GDM1 (cell line): ENCODE measurements around the gene SLC7A5.
"Not testable (repeated sequence)": the region's sequence is repeated elsewhere in the genome, so short reads cannot be mapped to it uniquely, and the experiment has no call there.

Experiments
- DNase-seq: peaks from one replicate; lab custom pipeline; 2025; lab: John Stamatoyannopoulos, UW

Gene SLC7A5

DNA sequence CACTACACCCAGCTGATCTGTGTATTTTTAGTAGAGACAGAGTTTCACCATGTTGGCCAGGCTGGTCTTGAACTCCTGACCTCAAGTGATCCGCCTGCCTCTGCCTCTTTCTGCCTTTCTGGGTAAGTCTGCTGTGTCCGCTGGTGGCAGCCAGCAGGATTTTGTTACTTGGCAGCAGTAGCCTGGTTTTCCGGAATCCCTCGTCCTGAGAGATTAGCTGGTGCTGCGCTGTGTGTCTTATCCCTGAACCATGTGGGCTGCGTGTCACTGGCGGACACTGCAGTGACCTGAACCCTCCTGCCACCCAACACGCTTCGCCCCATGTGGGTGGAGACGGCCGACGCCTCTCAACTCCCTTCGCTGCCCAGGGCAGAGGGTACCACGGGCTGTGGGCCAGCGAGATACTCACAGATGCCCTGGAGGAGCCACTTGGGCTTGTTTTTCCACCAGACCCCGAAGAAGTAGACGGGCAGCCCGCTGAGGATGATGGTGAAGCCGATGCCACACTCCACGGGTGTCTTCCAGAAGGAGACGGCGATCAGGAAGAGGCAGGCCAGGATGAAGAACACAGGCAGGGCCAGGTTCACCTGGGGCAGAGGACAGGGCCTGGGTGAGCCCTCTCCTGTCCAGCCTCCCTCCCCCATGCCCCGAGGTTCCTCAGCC, 35.2 kb downstream of the SLC7A5 start:
- DNase-seq: no peak

DNA sequence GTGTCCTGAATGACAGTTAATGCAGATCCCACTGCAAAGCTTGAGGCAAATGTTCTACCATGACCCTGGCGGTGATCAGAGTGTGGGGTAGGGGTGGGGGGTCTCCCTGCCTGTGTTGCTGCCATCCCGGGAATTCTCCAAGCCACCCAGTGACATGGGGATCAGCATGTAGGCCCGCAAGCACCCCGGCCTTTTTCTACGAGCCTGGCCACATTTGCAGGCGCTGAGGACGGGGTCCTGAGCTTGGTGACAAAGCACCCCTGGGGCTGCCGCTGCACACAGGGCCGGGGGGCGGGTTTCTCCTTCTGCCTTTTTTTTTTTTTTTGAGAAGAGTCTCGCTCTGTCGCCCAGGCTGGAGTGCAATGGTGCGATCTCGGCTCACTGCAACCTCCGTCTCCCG, 35.8 kb downstream of the SLC7A5 start:
- no peak for DNase-seq

DNA sequence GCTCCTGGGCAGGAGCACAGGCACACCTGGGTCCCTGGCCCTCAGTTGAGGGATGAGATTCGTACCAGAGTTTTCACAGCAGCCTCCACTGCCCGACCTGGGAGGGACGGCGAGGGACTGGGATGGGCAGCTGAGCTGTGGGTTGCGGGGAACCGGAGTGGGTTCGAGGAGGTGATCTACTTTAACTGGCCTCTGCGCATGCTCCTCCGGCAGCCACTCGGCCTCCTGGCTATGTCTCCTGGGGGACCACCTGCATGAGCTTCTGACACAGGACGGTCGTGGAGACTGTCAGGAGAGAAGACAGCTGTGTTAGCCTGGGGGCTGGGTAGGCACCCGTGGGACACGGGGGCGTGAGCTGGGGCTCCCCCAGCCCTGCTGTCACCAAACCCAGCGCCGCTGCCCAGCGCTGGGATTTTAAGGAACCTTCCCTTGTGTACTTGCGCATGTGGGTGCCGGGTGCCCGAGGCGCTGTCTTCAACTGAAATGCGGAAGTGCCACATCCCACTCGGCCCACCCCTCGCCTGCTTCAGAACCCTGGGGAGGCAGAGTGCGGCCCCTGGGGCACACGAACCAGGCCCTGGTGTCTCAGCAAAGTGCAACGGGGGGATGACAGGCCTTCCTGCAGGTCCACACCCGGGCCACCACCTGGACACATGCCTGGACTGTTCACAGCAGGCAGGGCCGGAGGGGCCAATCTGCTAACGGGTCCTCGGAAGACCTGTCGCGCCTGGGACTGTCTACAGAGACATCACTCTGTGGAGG, 36.4 kb downstream of the SLC7A5 start:
- DNase-seq: no peak

DNA sequence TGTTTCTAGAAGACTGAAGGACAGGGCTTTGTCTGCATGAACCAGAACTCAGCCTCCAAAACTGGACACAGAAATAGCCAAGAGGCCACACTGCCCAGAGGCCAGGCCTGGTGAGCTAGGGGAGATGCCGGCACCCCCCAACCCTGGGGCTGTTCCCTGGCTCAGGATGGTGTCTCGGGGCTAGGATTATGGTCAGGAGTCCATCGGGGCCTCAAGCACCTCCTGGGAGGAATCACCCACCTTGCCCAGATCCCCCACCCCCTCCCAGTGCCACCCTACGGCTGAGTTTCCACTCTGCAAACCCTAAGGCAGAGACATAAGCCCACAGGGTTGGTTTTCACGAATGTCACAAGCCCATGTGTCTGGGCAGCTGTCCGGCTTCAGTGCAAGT, 37.2 kb downstream of the SLC7A5 start:
- DNase-seq: no peak

DNA sequence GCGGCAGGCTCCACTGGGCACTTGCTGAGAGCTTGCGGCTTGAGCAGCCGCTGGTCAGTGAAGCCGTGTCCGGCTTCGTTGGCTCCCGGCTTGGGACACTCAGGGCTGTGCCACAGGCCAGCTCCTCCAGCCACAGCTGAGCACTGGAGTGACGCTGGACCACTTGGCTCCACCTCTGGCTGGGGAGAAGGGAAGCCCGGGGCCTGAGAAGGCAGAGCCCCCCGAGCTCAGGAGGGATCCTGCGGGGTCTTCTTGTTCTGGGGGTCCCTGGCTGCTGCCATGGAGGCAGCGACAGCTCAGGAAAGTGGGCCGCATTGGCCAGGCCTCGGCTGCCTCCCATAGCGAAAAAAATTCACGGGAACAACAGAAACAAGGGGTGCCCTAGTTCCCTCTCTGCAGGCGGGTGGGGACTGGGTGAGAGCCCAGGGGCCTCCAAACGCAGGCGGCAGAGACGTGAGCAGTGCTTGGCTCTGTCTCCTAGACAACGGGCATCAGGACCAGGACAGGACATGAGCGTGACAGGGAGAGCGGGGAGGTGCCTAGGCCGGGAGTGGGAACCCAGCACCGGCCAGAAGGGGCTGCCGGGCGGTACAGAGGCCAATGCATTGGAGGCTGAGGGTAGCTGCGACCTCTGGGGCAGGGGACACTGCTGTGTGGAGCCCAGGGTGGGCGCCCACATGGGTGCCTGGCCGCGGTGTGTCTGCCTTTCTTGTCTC, 37.7 kb downstream of the SLC7A5 start:
- no peak for DNase-seq

DNA sequence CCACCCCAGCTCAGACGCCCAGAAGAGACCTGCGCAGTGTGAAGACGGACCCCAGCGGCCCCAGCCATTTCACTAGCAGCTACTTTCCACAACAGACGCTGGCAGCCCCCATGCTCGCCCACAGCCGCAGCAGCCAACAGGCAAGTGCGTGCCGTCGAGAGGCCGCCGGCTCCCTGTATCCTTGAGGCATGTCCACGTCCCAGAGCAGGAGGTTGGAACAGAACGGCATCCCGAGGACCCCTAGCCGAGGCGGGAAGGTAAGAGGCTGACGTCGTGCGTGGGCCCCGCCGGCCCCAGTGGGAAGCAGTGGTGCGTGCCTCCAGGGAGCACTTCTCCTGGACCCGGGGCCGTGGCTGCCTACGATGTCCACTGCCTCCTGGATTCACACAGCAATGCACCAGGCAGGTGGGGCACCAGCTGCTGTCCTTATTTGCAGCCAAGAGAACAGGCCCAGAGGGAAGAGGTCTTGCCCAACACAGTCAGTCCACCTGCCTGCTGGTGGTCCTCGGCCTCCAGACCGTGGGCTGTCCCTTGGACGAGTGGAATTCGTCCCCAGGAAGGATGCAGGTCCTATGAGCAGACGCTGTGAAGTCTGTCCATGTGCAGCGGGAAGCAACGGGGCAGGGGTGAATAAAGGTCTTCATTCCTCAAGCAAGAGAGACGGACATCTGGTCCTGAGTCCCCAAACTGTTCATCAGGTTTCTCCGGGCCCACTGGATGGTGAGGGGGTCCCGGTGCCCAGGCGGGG, 38.5 kb downstream of the SLC7A5 start:
- DNase-seq: no peak

DNA sequence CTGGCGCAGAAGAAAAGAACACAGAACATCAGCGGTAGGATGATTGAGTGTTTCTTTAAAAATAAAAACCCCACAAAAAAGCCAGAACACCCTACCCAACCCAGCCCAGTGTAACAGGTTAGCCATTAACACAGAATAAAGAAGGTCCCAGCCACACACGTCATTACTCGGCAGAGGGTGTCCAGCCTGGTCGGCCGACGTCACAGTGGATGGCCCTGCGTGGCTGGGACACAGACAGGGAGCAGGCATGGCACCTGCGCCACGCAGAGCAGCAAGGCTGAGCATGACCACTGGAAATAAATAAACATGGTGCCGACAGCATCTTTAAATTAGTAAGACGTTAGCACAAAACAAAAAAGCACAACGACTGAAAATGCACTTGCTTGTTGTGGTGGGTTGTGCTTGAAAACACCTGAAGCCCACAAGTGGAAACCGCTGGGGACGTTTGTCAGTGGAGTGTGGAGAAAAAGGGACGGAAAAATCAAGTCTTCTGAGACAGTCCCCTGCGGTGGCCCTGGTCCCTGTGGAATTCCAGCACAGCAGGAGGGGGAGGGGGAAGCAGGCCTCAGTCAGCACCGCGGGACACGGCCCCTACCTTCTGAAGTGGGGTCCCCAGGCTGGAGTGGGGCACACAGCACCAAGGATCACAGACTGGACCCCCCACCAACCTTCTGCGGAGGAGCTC, 39.2 kb downstream of the SLC7A5 start:
- DNase-seq: no peak

DNA sequence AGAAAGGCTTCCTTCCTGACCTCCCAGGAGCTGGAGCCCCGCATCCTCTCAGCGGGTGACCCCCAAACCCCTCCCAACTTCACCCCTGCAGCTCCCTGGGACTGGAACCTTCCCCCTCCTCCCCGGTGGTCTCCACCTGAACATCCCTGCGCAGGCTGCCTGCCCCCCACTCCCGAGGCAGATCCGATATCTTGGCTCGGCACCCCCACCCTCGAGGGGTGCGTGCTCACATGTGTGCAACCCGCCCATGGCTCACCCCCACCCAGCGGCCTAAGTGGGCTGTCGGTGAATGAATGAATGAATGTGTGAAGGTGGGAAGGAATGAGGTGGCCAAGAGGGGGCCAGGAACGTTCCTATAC, 39.7 kb downstream of the SLC7A5 start:
- DNase-seq: no peak

DNA sequence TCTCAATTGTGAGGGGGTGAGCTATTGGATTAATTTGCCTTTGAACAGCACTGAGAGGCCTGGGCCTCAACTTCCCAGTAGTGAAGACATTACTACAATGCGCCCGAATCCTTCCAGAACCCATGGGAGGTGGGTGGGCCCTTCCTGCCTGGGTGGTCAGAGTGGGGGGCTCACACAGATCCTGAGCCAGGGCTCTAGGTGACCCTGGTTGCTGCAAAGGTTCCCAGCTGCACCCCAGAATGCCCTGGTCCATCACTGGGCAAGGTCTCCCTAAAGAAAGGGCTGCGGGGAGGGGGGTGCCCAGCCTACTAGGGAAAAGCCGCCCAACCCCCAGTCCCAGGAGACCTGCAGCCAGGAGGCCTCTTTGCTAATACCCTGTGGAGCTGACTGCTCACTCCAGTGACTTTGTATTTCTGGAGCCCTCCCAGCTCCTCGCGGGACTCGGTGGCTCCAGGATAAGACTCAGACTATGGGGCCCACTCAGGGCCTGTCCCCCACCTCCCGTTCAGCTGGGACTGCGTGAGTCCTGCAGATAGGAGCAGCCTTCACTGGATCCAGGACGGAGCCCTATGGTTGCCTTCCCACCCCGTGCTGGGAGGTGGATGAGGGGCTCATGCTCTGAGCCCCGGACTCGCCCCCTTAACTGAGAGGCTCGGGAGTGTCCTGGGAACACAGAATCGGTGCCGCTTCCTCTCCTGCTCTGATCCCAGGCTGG, 40.2 kb downstream of the SLC7A5 start:
- no peak for DNase-seq

DNA sequence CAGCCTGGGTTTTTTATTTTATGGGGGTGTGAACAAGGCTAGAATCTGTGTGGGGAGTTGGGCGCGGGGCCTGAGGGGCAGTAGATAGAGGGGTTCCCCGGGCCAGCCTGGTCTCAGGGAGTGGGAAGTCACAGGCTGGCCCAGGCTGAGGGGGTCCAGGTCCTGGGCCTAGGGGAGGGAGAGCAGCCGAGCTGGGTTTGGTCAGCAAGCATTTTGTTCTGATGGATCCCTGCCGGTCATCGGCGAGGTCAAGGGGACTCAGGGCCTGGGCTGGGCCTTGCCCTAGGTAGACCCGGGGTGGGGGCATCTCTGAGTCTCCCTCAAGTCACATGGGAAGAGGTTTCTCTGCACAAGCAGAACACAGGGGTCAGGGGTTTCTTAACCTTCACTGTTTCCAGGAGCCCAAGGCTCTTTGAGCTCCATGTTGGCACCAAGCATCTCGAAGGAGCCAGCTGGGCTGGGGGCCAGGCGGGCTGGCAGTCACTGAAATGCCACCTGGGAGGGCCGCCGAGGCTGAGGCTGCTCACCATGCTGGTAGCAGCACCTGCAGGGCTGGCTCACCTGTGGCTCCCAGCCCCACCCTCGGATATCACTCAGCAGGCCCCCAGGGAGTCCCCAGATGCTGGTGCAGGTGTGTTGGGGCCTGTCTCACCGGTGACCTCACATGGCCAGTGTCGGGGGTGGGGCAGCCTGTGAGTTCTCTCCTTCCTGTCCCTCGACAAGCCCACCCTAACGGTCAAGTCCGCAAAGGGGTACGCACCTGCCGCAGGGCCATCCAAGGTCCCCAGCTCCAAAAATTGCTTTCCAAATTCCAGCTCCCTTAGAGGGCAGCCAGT, 41.0 kb downstream of the SLC7A5 start:
- no peak for DNase-seq

DNA sequence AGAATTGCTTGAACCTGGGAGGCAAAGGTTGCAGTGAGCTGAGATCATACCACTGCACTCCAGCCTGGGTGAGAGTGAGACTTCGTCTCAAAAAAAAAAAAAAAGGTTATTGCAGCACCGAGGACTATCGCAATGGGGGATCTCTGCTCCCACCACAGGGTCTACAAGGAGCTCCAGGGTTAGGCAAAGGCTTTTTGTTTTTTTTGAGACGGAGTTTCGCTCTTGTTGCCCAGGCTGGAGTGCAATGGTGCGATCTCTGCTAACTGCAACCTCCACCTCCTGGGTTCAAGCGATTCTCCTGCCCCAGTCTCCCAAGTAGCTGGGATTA, 41.8 kb downstream of the SLC7A5 start:
- DNase-seq: not testable (repeated sequence)

DNA sequence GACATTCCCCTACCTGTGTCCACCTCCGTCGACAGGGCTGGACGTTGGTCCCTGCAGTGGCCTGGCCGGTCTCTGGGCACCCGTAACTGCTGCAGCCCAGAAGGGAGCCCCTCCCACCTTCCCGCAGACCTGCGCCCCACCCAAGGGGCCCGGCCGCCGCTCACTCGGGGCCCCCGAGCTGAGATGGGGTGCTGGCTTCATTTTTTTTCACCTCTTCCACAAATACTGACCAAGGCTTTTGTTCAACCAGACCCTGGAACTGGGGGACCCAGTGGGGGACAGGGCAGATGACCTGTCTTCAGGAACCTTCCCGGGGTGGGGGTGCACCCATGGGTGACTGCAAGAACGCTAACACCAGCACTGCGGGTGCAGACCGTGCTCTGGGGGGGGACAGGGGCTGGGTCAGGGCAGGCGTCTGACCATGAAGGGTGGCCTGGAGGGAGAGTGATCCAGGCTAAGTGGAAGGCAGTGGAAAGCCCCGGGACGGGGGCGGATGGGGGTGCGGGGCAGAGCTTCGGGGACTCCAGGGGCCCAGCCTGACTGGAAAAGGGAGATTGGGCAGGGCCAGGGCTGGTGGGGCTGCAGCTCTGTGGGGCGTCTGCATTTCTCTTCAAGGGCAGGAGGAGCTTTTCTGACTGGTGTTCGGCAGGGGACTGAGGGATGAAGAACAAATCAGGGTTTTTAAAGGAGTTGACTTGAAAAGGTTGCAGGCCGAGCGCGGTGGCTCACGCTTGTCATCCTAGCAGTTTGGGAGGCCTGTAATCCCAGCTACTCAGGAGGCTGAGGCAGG, 42.3 kb downstream of the SLC7A5 start:
- DNase-seq: no peak

DNA sequence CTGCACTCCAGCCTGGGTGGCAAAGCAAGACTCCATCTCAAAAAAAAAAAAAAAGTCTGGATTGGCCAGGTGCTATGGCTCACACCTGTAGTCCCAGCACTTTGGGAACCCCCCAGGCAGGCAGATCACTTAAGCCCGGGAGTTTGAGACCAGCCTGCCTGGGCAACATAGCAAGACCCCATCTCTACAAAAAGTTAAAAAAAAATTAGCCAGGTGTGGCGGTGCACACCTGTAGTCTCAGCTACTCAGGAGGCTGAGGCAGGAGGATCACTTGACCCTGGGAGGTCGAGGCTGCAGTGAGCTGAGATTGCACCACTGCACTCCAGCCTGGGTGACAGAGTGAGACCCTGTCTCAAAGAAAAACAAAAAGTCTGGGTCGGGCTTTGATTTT, 42.9 kb downstream of the SLC7A5 start:
- DNase-seq: not testable (repeated sequence)

DNA sequence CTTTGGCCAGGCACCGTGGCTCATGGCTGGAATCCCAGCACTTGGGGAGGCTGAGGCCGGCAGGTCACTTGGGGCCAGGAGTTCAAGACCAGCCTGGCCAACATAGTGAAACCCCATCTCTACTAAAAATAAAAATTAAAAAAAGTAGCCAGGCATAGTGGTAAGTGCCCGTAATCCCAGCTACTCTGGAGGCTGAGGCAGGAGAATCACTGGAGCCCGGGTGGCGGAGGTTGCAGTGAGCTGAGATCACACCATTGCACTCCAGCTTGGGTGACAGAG, 43.5 kb downstream of the SLC7A5 start:
- not testable (repeated sequence) for DNase-seq

DNA sequence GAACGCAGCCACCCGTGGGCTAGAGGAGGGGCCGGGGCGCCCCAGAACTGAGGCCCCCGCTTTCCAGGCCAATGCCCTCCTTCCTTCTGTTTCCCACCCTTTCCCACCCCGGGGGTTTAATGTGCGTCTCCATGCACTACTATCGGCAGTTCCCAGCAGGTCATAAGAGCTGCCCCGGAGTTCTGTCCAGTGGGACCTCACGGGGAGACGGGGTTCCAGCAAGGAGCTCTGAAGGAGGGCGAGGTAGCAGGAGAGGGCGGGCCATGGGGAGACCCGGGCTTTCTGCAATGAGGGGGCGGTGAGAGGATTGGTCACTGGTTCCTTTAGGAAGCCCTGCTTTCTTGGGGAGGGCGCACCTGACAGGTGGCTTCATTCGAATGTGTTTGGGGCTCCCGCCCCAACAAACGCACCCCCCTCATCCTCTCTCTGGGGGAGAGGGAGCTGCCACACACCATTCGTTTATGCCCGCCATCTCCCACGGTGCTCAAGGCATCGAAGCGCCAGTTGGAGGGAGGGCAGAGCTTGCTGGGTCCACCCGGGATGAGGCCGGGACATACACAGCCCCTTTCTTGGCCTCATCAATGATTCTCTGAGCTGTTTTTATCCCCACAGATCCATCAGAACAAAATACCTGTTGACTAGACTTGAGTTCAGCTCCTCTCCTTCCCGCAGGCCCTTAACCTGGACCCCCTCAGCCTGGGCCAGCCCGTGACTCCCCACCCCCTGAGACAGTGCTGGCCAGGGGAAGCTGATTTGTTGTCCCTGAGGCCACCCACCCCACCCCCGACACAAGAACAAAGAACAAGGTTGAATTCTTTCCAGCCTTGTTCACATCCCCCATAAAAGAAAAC, 44.1 kb downstream of the SLC7A5 start:
- no peak for DNase-seq

DNA sequence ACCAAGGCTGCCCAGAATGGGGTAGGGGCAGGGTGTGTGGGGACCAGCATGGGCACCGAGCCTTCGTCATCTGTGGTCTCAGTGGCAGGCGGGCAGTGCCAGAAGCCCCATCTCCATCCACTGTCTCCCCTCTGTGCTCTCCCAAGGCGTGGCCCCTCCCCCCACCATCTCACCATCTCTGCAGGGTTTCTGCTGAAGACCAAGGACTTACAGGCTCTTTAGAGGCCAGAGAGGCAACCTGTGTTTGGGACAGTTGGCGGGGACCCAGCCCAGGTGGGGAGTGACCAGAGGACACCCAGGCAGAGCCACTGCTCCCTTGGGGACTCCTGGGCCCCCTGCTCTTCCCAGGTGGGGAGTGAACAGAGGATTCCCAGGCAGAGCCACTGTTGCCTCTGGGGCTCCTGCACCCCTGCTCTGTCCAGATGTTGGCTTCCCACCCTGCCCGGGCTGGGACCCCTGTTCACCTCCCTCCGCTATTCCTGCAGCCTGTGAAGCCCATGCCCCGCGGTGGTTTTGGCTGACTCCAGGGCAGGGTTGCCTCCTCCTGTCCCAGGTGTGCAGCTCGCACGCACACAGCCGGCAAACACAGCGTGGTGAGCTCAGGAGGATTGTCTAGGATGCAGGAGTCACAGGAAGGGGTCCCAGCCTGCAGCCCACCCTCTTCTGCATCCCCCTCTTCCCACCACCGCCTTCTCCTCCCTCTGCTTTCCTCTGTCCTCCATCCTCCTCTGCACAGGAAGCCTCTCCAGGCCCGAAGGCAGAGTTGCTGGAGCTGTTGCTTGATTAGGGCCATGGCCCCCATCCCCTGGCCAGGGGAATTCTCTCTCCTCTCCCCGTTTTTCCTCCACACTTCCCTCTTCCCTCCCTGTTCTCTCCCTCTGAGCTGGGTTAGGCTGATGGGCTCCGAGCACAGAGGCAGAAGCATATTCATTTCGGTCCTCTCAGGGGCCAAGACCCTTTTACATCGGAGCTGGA, 45.0 kb downstream of the SLC7A5 start:
- no peak for DNase-seq

DNA sequence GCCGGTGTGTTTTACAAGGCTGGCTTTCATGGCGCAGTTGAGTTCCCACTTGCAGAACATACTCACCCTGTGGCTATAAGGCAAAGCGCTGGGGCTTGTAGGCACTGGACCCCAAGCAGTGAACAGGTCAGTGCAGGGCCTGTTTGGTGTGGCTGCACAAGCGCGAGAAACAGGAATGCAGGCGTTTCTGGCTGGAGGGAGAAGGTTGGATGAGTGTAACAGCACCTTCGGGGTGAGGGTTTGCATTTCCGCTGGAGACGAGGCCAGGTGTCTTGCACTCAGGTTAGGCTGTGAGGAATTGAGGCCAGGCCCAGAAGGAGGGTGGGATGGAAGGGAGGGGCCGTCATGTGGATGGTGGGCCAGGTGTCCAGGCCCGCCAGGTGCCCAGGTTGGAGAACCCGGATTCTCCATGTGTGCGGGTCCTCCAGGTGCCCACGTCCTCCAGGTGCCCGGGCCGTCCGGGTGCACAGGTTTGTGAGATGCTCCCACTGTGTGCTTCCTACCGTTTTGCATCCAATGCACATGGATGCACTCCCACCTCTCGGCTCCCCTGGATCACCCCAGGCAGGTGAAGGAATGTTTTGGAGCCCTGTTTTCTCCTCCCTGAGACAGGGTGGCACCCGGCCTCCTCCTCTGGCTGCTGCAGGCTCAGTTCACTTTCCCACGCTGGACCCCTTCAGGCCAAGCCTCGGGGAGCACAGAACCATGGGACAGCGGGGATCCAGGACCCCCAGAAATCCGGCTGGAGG, 46.0 kb downstream of the SLC7A5 start:
- DNase-seq: no peak
